SU-DHL-6 (cell line): Measurements from ENCODE around the gene AKAP1.

Experiments
- H2AFZ ChIP-seq: fragments of 200-600 bp; sonication (generic); 2 replicates; pipeline ENCODE4 v1.6.1; 2014; ENCODE audit warnings: low read depth, mild to moderate bottlenecking, moderate library complexity, mixed read lengths, antibody characterized with exemption, low read length; ENCODE audit not compliant: severe bottlenecking
- H3F3A ChIP-seq: fragments of 200-600 bp; shearing (Covaris generic); 2 replicates; pipeline ENCODE4 v1.6.0; 2016; ENCODE audit warnings: antibody characterized with exemption, mild to moderate bottlenecking; ENCODE audit not compliant: insufficient read depth
- H3K27ac ChIP-seq: fragments of 200-600 bp; sonication (generic); 2 replicates; pipeline ENCODE4 v1.5.1; 2016; ENCODE audit warnings: low read depth, mild to moderate bottlenecking, low read length, moderate library complexity, mixed read lengths
- H3K27me3 ChIP-seq: fragments of 200-600 bp; sonication (generic), shearing (Covaris generic); 2 replicates; pipeline ENCODE4 v1.6.0; 2014; ENCODE audit warnings: mild to moderate bottlenecking, low read length
- H3K36me3 ChIP-seq: fragments of 200-600 bp; sonication (generic); 2 replicates; pipeline ENCODE4 v1.6.1; 2014; ENCODE audit warnings: mild to moderate bottlenecking, low read length, mixed read lengths
- H3K4me2 ChIP-seq: fragments of 300-600, 200-600 bp; shearing (Covaris generic), sonication (generic); 2 replicates; pipeline ENCODE4 v1.6.0; 2014; ENCODE audit warnings: low read length, low read depth, mild to moderate bottlenecking; ENCODE audit not compliant: poor library complexity, severe bottlenecking
- H3K4me3 ChIP-seq: fragments of 200-600 bp; sonication (generic); 2 replicates; pipeline ENCODE4 v1.5.1; 2014; ENCODE audit warnings: antibody characterized with exemption, low read length, mild to moderate bottlenecking, mixed read lengths; ENCODE audit not compliant: insufficient read depth, poor library complexity, severe bottlenecking
- H3K79me2 ChIP-seq: fragments of 200-600 bp; sonication (generic); 2 replicates; pipeline ENCODE4 v1.6.1; 2014; ENCODE audit warnings: mild to moderate bottlenecking, low read length, moderate library complexity; ENCODE audit not compliant: insufficient read depth
- H3K9ac ChIP-seq: fragments of 200-600 bp; sonication (generic); 2 replicates; pipeline ENCODE4 v1.7.0; 2014; ENCODE audit warnings: mild to moderate bottlenecking, low read length
- H3K9me2 ChIP-seq: fragments of 200-600 bp; sonication (generic); replicated peaks from 2 replicates; pipeline ENCODE4 v1.6.1; 2014; ENCODE audit warnings: low read length; ENCODE audit not compliant: insufficient read depth
- H3K9me3 ChIP-seq: fragments of 200-600 bp; sonication (generic); 2 replicates; pipeline ENCODE4 v1.6.1; 2014; ENCODE audit warnings: low read length, mixed read lengths; ENCODE audit not compliant: insufficient read depth
- H4K20me1 ChIP-seq: fragments of 200-600 bp; sonication (generic); 2 replicates; pipeline ENCODE4 v1.6.1; 2014; ENCODE audit warnings: low read depth, mild to moderate bottlenecking, antibody characterized with exemption, low read length, moderate library complexity, mixed read lengths
- EZH2phosphoT487 ChIP-seq: fragments of 200-600 bp; sonication (generic), shearing (Covaris generic); conservative IDR thresholded peaks from 2 replicates; pipeline ENCODE4 v1.6.1; 2018; ENCODE audit warnings: mild to moderate bottlenecking, antibody characterized with exemption, low read length, moderate library complexity, mixed read lengths
- TF ChIP-seq, protein P1 (sequence below): fragments of 200-600 bp; sonication (generic); IDR thresholded peaks from one replicate; pipeline ENCODE4 v1.5.1; 2017; ENCODE audit warnings: antibody characterized with exemption, mild to moderate bottlenecking, low read length, moderate library complexity; ENCODE audit not compliant: insufficient read depth, poor library complexity, severe bottlenecking

Gene AKAP1

DNA sequence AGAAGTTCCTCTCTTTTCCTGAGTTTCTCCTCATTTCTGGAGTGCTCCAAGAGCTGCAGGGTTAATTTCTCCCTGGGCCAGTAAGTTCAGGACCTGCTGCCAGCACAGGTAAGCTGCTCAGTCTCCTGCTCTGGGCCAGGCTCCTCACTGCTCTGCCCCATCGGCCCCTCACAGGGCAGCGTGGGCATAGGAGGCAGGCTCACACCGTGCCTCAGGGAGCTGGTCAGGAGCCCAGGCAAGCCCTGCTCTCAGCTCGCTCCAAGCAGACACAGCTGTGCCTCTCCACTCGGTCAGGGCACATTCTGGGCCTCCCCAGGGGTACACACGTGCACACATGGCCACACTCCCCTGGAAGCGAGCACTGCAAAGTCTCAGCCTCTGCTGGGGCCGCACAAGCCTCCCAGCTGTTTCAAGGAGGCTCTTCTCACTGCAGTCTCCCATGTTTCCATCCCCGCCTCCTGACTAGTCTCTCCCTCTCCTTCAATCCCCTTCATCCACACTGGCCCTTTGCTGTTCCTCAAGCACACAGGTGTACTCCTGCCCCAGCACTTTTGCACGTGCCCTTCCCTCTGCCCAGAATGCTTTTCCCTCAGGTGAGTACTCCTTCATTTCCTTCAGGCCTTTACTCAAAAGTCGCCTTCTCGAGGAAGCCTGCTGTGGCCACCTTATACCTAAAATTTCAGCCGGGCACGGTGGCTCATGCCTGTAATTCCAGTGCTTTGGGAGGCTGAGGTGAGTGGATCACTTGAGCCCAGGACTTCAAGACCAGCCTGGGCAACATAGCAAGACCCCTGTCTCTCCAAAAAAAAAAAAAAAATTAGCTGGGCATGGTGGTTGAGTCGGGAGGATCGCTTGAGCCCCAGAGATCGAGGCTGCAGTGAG lies 53.2 kb downstream of the AKAP1 start:
- H3K27me3 ChIP-seq, result no peaks in the 10 kb centered on the region
- H3K79me2 ChIP-seq, result no peaks in the 10 kb centered on the region
- H4K20me1 ChIP-seq, result no peaks in the 10 kb centered on the region
- H3K4me2 ChIP-seq, result no peak overlapping the region
- H3K27ac ChIP-seq, result no peak overlapping the region
- H3F3A ChIP-seq, result no peaks in the 10 kb centered on the region
- H3K9ac ChIP-seq, result no peak overlapping the region
- TF ChIP-seq, protein P1, sequence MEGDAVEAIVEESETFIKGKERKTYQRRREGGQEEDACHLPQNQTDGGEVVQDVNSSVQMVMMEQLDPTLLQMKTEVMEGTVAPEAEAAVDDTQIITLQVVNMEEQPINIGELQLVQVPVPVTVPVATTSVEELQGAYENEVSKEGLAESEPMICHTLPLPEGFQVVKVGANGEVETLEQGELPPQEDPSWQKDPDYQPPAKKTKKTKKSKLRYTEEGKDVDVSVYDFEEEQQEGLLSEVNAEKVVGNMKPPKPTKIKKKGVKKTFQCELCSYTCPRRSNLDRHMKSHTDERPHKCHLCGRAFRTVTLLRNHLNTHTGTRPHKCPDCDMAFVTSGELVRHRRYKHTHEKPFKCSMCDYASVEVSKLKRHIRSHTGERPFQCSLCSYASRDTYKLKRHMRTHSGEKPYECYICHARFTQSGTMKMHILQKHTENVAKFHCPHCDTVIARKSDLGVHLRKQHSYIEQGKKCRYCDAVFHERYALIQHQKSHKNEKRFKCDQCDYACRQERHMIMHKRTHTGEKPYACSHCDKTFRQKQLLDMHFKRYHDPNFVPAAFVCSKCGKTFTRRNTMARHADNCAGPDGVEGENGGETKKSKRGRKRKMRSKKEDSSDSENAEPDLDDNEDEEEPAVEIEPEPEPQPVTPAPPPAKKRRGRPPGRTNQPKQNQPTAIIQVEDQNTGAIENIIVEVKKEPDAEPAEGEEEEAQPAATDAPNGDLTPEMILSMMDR, result no peak
- no peak for TF ChIP-seq EZH2phosphoT487
- no peaks in the 10 kb centered on the region for H3K9me3 ChIP-seq
- no peak overlapping the region for H2AFZ ChIP-seq
- no peaks in the 10 kb centered on the region for H3K9me2 ChIP-seq
- no peaks in the 10 kb centered on the region for H3K36me3 ChIP-seq
- no peak overlapping the region for H3K4me3 ChIP-seq

DNA sequence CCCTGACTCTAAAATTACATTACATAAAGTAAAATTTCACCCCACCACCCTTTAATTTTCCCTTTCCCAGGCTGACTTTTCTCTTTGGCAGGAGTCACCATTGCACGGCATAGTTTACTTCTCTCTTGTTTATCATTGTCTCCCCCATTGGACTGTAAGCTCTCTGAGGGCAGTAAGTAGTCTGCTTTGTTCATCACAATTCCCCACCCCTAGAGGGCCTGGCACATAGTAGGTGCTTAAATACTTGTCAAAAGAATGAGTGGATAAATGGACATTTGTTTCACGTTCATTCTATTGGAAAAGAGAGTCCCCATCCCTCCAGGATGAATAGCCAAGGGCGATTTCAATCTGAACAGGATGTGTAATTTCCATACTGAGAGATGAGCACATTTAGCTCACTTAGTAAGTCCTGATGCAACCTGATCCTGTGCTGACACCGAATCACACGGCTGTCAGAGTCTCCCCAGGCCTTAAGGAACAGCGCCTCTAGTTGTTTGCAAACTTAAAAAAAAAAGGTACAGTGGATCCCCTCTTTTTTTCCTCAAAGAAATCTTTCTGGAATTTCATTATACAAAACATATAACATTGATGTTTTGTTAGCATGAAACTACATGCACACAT lies 54.0 kb downstream of the AKAP1 start:
- H3F3A ChIP-seq, result no peaks in the 10 kb centered on the region
- TF ChIP-seq, protein P1, result no peak
- TF ChIP-seq EZH2phosphoT487, result no peak
- no peak overlapping the region for H3K27ac ChIP-seq
- no peaks in the 10 kb centered on the region for H3K79me2 ChIP-seq
- no peaks in the 10 kb centered on the region for H3K9me3 ChIP-seq
- no peak overlapping the region for H3K9ac ChIP-seq
- H3K4me3 ChIP-seq, result no peak overlapping the region
- no peaks in the 10 kb centered on the region for H3K9me2 ChIP-seq
- no peak overlapping the region for H3K4me2 ChIP-seq
- no peak overlapping the region for H2AFZ ChIP-seq
- H3K27me3 ChIP-seq, result no peaks in the 10 kb centered on the region
- no peaks in the 10 kb centered on the region for H4K20me1 ChIP-seq
- no peaks in the 10 kb centered on the region for H3K36me3 ChIP-seq

DNA sequence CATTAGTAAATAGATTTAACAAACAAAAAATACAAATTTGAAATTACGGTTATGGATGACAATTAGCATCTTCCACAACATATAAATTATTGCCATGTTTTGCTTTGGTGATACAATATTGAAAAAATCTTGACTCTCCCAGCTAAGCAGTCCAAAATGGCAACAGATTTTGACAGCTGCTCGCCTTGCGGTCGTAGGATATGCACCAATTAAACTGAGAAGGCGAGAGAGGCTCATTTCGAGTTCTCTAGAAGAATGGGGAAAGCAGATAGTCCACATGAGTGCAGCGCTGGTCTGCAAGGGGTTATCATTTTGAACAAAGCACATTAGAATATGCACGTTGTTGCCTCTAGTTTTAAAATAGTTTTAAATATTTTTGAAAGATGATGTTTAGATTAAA lies 55.3 kb downstream of the AKAP1 start:
- Histone ChIP-seq H3K27me3 (no peaks in the 10 kb centered on the region), H3K36me3 (no peaks in the 10 kb centered on the region), H3K9me2 (no peaks in the 10 kb centered on the region), H3F3A (no peaks in the 10 kb centered on the region), H3K9me3 (no peaks in the 10 kb centered on the region), H4K20me1 (no peaks in the 10 kb centered on the region), H3K4me2 (no peak overlapping the region), H3K27ac (no peak overlapping the region), H3K9ac (no peak overlapping the region), H3K4me3 (no peak overlapping the region), H2AFZ (no peak overlapping the region), H3K79me2 (no peaks in the 10 kb centered on the region)
- no peak for TF ChIP-seq EZH2phosphoT487
- TF ChIP-seq, protein P1, result no peak
